Measurements from ENCODE around the gene CATSPERZ. TPM values are rescaled to one million over a fixed set of nuclear protein-coding genes. Genes with fewer than 3 reads are reported as not detected.

The CATSPERZ gene
- total RNA-seq, 2 donors from 2014 or later: not detected

- Mint-ChIP-seq H3K27ac (peak within 1 kb of the TSS; percentile 95), H3K4me1 (peaks cover 20% of the 10 kb centered on the region), H3K4me3 (peak within 1 kb of the TSS; percentile 89), H3K27me3 (peaks cover under 1% of the 10 kb centered on the region), H3K36me3 (ENCODE audit: low read depth) (no peaks in the 10 kb centered on the region)
- DNase-seq (peak; percentile 85 to 97 (median 88)), ATAC-seq (peak; percentile 80)
- no peaks in the 10 kb centered on the region for H3K9me3 ChIP-seq (ENCODE audit: control insufficient read depth, low read length, poor library complexity, severe bottlenecking)
Measured at GRCh38 chr11:64284962-64285884, 14.9 kb upstream of the CATSPERZ start, which contains the start of gene GPR137. TSS of gene GPR137 (plus strand) at chr11:64285848. CDS start at chr11:64286525, 677 bp downstream.

GRCh38 chr11:64285885-64286800 lies 14.0 kb upstream of the CATSPERZ start:
- ATAC-seq (no peak), DNase-seq (no peak)
- peaks cover 24% of the 10 kb centered on the region for H3K4me1 Mint-ChIP-seq

DNA sequence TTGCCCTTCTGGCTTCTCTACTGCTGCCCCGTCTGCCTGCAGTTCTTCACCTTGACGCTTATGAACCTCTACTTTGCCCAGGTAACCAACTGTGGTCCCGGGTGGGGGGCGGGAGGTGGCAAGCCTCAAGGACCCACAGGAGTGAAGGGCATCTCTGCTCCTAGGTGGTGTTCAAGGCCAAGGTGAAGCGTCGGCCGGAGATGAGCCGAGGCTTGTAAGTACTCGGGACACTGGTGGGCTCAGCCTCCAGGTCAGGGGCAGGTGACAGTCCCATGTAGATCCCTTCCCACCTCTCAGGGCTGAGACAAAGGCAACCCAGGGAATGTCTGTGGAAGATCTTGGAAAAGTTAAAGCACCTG lies 13.4 kb upstream of the CATSPERZ start:
- no peaks in the 10 kb centered on the region for H3K9me3 ChIP-seq (ENCODE audit: control insufficient read depth, low read length, poor library complexity, severe bottlenecking)
- peaks cover 23% of the 10 kb centered on the region for H3K4me1 Mint-ChIP-seq
- H3K27ac Mint-ChIP-seq: peak overlapping the region; percentile 95
- peaks cover 8% of the 10 kb centered on the region for H3K27me3 Mint-ChIP-seq
- H3K4me3 Mint-ChIP-seq: peak overlapping the region; percentile 85
- DNase-seq (no peak), ATAC-seq (no peak)
- peaks cover 2% of the 10 kb centered on the region for H3K36me3 Mint-ChIP-seq (ENCODE audit: low read depth)

More at GRCh38 chr11:64285885-64286800, 14.0 kb upstream of the CATSPERZ start:
- H3K4me3 Mint-ChIP-seq: peak overlapping the region; percentile 89
- H3K9me3 ChIP-seq (ENCODE audit: control insufficient read depth, low read length, poor library complexity, severe bottlenecking): no peaks in the 10 kb centered on the region
- H3K27ac Mint-ChIP-seq: peak overlapping the region; percentile 95
- peaks cover 8% of the 10 kb centered on the region for H3K27me3 Mint-ChIP-seq
- H3K36me3 Mint-ChIP-seq (ENCODE audit: low read depth): peaks cover 2% of the 10 kb centered on the region

- no peaks in the 10 kb centered on the region for H3K9me3 ChIP-seq (ENCODE audit: control insufficient read depth, low read length, poor library complexity, severe bottlenecking)
- Mint-ChIP-seq H3K27ac (peak overlapping the region; percentile 29), H3K27me3 (peaks cover 10% of the 10 kb centered on the region), H3K4me1 (peaks cover 22% of the 10 kb centered on the region), H3K36me3 (ENCODE audit: low read depth) (peaks cover 2% of the 10 kb centered on the region), H3K4me3 (no peak overlapping the region)
- no peak for ATAC-seq
- DNase-seq: no peak
Measured at GRCh38 chr11:64287676-64288352, 12.3 kb upstream of the CATSPERZ start.

GRCh38 chr11:64288353-64288750 lies 11.8 kb upstream of the CATSPERZ start:
- no peak for ATAC-seq
- no peak overlapping the region for H3K4me3 Mint-ChIP-seq
- H3K27me3 Mint-ChIP-seq: peaks cover 15% of the 10 kb centered on the region
- no peak for DNase-seq
- peaks cover 20% of the 10 kb centered on the region for H3K4me1 Mint-ChIP-seq
- H3K9me3 ChIP-seq (ENCODE audit: control insufficient read depth, low read length, poor library complexity, severe bottlenecking): no peaks in the 10 kb centered on the region
- peak overlapping the region; percentile 29 for H3K27ac Mint-ChIP-seq
- peaks cover 2% of the 10 kb centered on the region for H3K36me3 Mint-ChIP-seq (ENCODE audit: low read depth)

DNA sequence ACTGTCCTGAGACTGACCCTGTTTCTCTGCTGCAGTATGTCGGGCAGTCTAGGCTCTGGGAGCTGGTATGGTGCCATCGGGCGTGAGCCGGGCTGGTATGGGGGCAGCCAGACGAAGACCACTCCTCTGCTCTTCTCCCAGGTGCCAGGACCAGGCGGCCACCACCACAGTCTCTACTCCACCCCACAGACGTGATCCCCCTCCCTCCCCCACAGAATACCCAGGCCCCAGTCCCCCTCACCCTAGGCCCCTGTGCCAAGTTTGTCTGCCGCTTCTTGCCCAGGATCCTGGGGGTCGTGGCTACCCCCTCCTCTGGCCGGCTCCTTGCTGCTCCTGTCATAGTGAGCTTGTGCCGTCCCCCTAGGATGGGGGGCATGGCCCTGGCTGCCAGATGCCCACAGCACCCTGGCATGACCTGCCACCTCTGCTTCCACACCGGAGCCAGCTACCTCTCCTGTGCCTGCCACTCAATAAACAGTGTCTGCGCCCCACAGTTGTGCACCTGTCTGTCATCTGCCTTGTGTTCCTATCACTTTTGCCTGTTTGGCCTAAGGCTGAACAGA lies 11.1 kb upstream of the CATSPERZ start:
- ATAC-seq (no peak), DNase-seq (no peak)
- H3K9me3 ChIP-seq (ENCODE audit: control insufficient read depth, low read length, poor library complexity, severe bottlenecking): no peaks in the 10 kb centered on the region
- H3K4me3 Mint-ChIP-seq: peak overlapping the region; percentile 3
- no peak overlapping the region for H3K27ac Mint-ChIP-seq
- H3K4me1 Mint-ChIP-seq: peaks cover 20% of the 10 kb centered on the region
- peaks cover 2% of the 10 kb centered on the region for H3K36me3 Mint-ChIP-seq (ENCODE audit: low read depth)
- H3K27me3 Mint-ChIP-seq: peaks cover 23% of the 10 kb centered on the region

GRCh38 chr11:64290352-64291261 lies 9.6 kb upstream of the CATSPERZ start:
- H3K27me3 Mint-ChIP-seq: peaks cover 33% of the 10 kb centered on the region
- H3K4me3 Mint-ChIP-seq: peak overlapping the region; percentile 68
- DNase-seq (no peak), ATAC-seq (no peak)
- H3K9me3 ChIP-seq (ENCODE audit: control insufficient read depth, low read length, poor library complexity, severe bottlenecking): no peaks in the 10 kb centered on the region
- H3K4me1 Mint-ChIP-seq: peaks cover 22% of the 10 kb centered on the region
- H3K36me3 Mint-ChIP-seq (ENCODE audit: low read depth): peaks cover 2% of the 10 kb centered on the region
- H3K27ac Mint-ChIP-seq: peak overlapping the region; percentile 84

DNA sequence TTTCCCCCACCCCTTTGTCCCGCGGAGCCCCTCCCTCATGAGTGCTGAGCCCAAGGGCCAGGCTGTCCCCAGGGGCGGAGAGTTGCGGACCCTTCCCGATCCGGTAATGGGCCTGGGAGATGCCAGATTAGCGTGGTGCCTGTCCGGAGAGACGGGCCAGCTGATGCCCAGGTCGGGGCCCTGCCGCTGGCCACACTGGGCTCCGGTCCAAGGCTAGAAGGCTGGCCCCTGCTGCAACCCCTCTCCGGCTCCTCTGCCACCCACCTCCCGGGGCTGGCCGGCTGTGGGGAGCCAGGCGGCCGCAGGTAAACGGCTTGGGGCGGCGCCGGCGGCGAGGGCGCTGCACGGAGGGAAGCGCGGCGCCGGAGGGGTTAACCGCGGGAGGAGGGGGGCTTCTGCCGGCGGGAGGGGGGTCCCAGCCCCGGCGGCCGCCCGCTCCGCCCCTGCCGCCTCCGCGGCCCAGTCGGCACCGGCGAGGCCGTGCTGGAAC lies 8.9 kb upstream of the CATSPERZ start, which contains the start of gene KCNK4:
Gene KCNK4 (plus strand): TSS at position 41 of the 490 bp plus-strand sequence. CDS start 1,717 bp downstream, outside the sequence.
- H3K27me3 Mint-ChIP-seq: peaks cover 35% of the 10 kb centered on the region
- peaks cover 20% of the 10 kb centered on the region for H3K4me1 Mint-ChIP-seq
- H3K4me3 Mint-ChIP-seq: peak within 1 kb of the TSS; percentile 68
- DNase-seq: no peak
- peak within 1 kb of the TSS; percentile 84 for H3K27ac Mint-ChIP-seq
- no peaks in the 10 kb centered on the region for H3K9me3 ChIP-seq (ENCODE audit: control insufficient read depth, low read length, poor library complexity, severe bottlenecking)
- peaks cover 2% of the 10 kb centered on the region for H3K36me3 Mint-ChIP-seq (ENCODE audit: low read depth)
- no peak for ATAC-seq

GRCh38 chr11:64291752-64292459 lies 8.3 kb upstream of the CATSPERZ start:
- no peak overlapping the region for H3K27ac Mint-ChIP-seq
- H3K9me3 ChIP-seq (ENCODE audit: control insufficient read depth, low read length, poor library complexity, severe bottlenecking): no peaks in the 10 kb centered on the region
- peak overlapping the region; percentile 83 for H3K4me3 Mint-ChIP-seq
- H3K27me3 Mint-ChIP-seq: peaks cover 41% of the 10 kb centered on the region
- ATAC-seq (peak; percentile 62), DNase-seq (no peak)
- peaks cover 14% of the 10 kb centered on the region for H3K4me1 Mint-ChIP-seq
- H3K36me3 Mint-ChIP-seq (ENCODE audit: low read depth): peaks cover 2% of the 10 kb centered on the region

GRCh38 chr11:64292460-64293254 lies 7.5 kb upstream of the CATSPERZ start:
- H3K9me3 ChIP-seq (ENCODE audit: control insufficient read depth, low read length, poor library complexity, severe bottlenecking): no peaks in the 10 kb centered on the region
- peak; percentile 13 for ATAC-seq
- Mint-ChIP-seq H3K4me1 (peaks cover 18% of the 10 kb centered on the region), H3K36me3 (ENCODE audit: low read depth) (peaks cover 2% of the 10 kb centered on the region), H3K4me3 (peak overlapping the region; percentile 83), H3K27ac (no peak overlapping the region), H3K27me3 (peaks cover 48% of the 10 kb centered on the region)
- no peak for DNase-seq

All from T-helper 17 cell (primary cell).